Measurements from ENCODE around the gene ISCA2.

GRCh38 chr14:74508844-74509428 lies 15.4 kb downstream of the ISCA2 start:
- TF ChIP-seq CTCF (conservative IDR thresholded peaks at IDR 0.05; ENCODE audit: low read length) (no peak), EZH2phosphoT487 (IDR thresholded peaks at IDR 0.05; ENCODE audit: borderline replicate concordance, low read depth, low read length) (no peak)

Measured in OCI-LY7 (cell line).